ENCODE data around the gene CDH24.
A peak's percentile ranks its signal among the peaks of the same experiment; 100 is the strongest.

The CDH24 gene

DNA sequence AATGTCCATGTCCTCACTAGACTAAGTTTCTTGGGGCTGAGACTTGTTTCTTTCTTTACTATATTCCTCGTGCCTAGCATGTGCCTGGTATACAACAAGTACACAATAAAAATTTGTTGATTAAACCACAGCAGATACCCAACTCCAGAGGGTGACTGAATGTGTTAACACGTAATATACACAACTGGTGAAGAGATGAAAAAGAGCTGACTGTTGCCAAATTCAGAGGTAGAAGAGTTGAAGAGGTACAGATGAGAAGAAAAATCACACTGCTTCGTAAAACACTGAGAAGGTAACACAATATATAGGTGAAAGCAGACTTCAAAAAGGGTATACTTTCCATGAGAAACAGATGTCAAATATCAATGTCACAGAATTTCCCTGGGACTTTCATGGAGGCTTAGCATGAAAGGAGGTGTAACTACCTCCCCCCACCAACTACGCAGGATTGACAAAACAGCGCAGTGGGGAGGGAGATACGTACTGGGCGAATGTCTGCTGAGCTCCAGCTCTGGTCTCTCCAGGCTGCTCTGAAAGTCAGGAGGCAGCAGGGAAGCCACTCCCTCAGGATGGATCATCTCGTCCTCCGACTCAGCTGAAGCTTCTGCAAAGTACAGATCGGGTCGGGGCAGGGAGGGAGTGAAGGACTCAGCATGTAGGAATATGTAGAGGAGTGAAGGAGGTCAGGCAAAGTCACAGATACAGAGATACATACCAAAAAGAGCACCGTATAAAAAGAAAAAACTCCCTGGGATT, 32.4 kb upstream of the CDH24 start:
- Histone ChIP-seq H3K27me3 (ENCODE audit: control insufficient read depth in 1 of 2, insufficient read depth in 2 of 2, low read length in 2 of 2) (no peaks in the 10 kb centered on the region), H3K9ac (ENCODE audit: low read length in 2 of 2) (no peak overlapping the region), H3K36me3 (ENCODE audit: control insufficient read depth in 2 of 2, insufficient read depth in 2 of 2, low read length in 2 of 2) (peaks cover 33 to 42% of the 10 kb centered on the region in 2 donors), H3K4me1 (ENCODE audit: control insufficient read depth, insufficient read depth, low read length) (peaks cover 11% of the 10 kb centered on the region), H3K27ac (ENCODE audit: low read length) (no peak overlapping the region), H3K9me3 (ENCODE audit: control insufficient read depth in 2 of 2, low read length in 2 of 2) (no peaks in the 10 kb centered on the region), H3K4me3 (ENCODE audit: low read length in 2 of 2) (no peak overlapping the region)

DNA sequence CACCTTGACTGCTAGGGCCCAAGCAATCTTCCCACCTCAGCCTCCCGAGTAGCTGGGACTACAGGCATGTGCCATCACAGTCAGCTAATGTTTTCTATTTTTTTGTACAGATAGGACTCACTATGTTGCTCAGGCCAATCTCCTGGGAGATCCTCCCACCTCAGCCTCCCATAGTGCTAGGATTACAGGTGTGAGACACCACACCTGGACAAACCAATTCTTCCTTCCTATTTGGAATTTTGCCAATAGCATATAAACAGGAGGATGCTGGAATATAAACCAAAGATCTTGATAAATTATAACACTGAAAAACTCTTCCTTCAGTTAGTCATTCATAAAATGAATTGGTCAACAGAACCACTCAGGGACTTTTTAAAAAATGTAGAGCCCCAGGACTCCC, 29.2 kb upstream of the CDH24 start:
- Histone ChIP-seq H3K9ac (ENCODE audit: low read length in 2 of 2) (no peak overlapping the region), H3K27me3 (ENCODE audit: control insufficient read depth in 1 of 2, insufficient read depth in 2 of 2, low read length in 2 of 2) (no peaks in the 10 kb centered on the region), H3K27ac (ENCODE audit: low read length) (no peak overlapping the region), H3K36me3 (ENCODE audit: control insufficient read depth in 2 of 2, insufficient read depth in 2 of 2, low read length in 2 of 2) (peaks cover 32 to 40% of the 10 kb centered on the region in 2 donors), H3K4me1 (ENCODE audit: control insufficient read depth, insufficient read depth, low read length) (no peaks in the 10 kb centered on the region), H3K4me3 (ENCODE audit: low read length in 2 of 2) (no peak overlapping the region), H3K9me3 (ENCODE audit: control insufficient read depth in 2 of 2, low read length in 2 of 2) (no peaks in the 10 kb centered on the region)

DNA sequence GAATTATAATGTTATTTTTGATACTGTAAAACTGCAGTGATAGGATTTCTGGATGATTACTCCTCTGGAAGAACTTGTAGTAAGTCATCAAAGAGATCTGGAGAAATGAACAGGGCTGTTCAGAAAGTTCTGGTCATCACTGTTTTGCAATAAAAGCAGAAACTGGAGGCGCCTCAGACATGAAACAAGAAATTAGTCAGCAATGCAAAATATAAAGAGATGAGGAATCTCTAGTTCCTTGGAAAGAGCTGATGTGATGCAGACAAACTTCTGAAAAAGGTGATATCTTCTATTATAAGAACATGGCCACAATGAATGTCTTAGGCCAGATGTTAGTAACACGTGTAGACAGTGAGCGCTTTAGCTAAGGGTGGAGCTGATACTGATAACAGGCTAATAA, 28.1 kb upstream of the CDH24 start:
- peaks cover 40 to 50% of the 10 kb centered on the region in 2 donors for H3K36me3 ChIP-seq (ENCODE audit: control insufficient read depth in 2 of 2, insufficient read depth in 2 of 2, low read length in 2 of 2)
- H3K9ac ChIP-seq (ENCODE audit: low read length in 2 of 2) = no peak overlapping the region
- H3K4me1 ChIP-seq (ENCODE audit: control insufficient read depth, insufficient read depth, low read length) = no peaks in the 10 kb centered on the region
- no peak overlapping the region for H3K4me3 ChIP-seq (ENCODE audit: low read length in 2 of 2)
- no peak overlapping the region for H3K27ac ChIP-seq (ENCODE audit: low read length)
- no peaks in the 10 kb centered on the region for H3K27me3 ChIP-seq (ENCODE audit: control insufficient read depth in 1 of 2, insufficient read depth in 2 of 2, low read length in 2 of 2)
- no peaks in the 10 kb centered on the region for H3K9me3 ChIP-seq (ENCODE audit: control insufficient read depth in 2 of 2, low read length in 2 of 2)

DNA sequence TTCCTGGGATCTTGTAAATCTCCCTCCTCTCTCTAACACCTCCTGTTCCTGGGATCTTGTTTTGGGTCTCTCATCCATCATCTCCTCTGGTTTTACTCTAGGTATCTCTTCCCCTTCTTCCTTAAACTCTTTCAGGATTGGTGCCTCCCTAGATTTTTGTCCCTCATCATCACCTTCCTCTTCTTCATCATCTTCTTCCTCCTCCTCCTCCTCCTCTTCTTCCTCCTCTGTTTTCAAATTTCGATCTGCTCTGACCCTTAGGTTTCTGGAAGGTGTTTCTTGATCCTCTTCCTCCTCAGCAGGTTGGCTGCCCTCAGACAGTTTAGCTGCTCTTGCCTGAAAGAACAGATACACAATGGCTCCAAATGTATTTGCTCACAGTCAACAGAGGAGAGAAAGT, 23.2 kb upstream of the CDH24 start:
- Histone ChIP-seq H3K9ac (ENCODE audit: low read length in 2 of 2) (no peak overlapping the region), H3K4me3 (ENCODE audit: low read length in 2 of 2) (no peak overlapping the region), H3K36me3 (ENCODE audit: control insufficient read depth in 2 of 2, insufficient read depth in 2 of 2, low read length in 2 of 2) (peaks cover 60 to 63% of the 10 kb centered on the region in 2 donors), H3K27me3 (ENCODE audit: control insufficient read depth in 1 of 2, insufficient read depth in 2 of 2, low read length in 2 of 2) (no peaks in the 10 kb centered on the region), H3K9me3 (ENCODE audit: control insufficient read depth in 2 of 2, low read length in 2 of 2) (no peaks in the 10 kb centered on the region), H3K4me1 (ENCODE audit: control insufficient read depth, insufficient read depth, low read length) (peaks cover 7% of the 10 kb centered on the region), H3K27ac (ENCODE audit: low read length) (no peak overlapping the region)

DNA sequence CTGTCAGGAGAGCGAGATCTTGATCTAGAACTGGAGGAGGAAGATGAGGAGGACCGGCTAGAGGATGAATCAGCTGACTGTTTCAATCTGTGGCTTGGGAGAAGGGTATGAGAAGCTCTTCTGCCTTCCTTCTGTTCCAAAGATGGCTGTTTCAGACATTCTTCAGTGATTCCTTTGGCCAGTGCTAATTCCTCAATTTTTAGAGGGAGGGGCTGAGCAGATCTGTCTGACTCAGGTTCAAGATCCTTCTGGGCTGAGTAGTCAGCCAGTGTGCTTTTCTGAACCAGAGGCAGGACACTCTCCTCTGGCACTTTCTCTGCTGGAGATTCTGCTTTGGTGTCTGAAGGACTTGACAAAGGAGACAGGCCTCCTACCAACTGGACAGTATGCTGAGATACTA, 22.4 kb upstream of the CDH24 start:
- no peak overlapping the region for H3K27ac ChIP-seq (ENCODE audit: low read length)
- H3K36me3 ChIP-seq (ENCODE audit: control insufficient read depth in 2 of 2, insufficient read depth in 2 of 2, low read length in 2 of 2) = peaks cover 60 to 65% of the 10 kb centered on the region in 2 donors
- peaks cover 7% of the 10 kb centered on the region for H3K4me1 ChIP-seq (ENCODE audit: control insufficient read depth, insufficient read depth, low read length)
- no peaks in the 10 kb centered on the region for H3K27me3 ChIP-seq (ENCODE audit: control insufficient read depth in 1 of 2, insufficient read depth in 2 of 2, low read length in 2 of 2)
- no peaks in the 10 kb centered on the region for H3K9me3 ChIP-seq (ENCODE audit: control insufficient read depth in 2 of 2, low read length in 2 of 2)
- H3K9ac ChIP-seq (ENCODE audit: low read length in 2 of 2) = no peak overlapping the region
- H3K4me3 ChIP-seq (ENCODE audit: low read length in 2 of 2) = no peak overlapping the region

DNA sequence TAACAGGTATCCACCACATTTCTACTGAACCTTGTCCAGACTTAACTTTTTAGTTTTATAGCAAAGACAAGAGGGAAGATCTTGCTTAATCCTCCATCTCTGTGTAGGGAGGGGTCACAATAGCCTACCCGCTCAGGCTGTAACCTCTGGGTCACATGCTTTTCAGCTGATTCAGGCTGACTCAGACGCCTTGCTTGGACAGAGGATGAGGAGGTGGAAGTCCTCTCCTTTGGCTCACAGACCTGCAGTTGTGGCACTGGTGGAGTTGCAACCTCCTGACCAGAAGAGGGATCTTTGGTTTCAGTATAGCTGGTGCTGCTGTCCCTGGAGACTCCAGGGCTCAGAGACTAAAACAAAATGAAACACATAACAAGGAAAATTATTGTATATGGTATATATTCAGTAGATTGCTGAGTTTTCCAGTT, 21.4 kb upstream of the CDH24 start:
- H3K4me3 ChIP-seq (ENCODE audit: low read length in 2 of 2) = no peak overlapping the region

DNA sequence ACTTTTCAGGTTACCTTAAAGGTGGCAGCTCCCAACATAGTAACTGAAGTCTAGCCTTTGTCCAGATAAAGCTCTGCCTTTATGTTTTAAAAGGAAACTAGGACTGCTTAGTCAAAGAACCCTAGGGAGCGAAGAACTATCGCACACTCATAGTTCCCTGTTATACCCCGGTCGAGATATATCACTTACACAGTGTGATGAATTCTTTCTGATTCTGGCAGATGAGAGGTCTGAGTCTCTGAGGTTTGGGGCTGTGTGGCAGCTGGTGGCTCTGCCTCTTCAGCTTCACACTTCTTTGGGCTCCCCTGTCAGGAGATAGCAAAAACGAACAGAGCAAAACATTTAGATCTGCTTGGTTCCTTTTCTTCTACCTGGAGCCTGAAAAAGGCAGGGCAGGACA, 20.6 kb upstream of the CDH24 start:
- Histone ChIP-seq H3K9me3 (ENCODE audit: control insufficient read depth in 2 of 2, low read length in 2 of 2) (no peaks in the 10 kb centered on the region), H3K36me3 (ENCODE audit: control insufficient read depth in 2 of 2, insufficient read depth in 2 of 2, low read length in 2 of 2) (peaks cover 64 to 71% of the 10 kb centered on the region in 2 donors), H3K27ac (ENCODE audit: low read length) (no peak overlapping the region), H3K4me1 (ENCODE audit: control insufficient read depth, insufficient read depth, low read length) (peaks cover 7% of the 10 kb centered on the region), H3K27me3 (ENCODE audit: control insufficient read depth in 1 of 2, insufficient read depth in 2 of 2, low read length in 2 of 2) (no peaks in the 10 kb centered on the region), H3K4me3 (ENCODE audit: low read length in 2 of 2) (no peak overlapping the region), H3K9ac (ENCODE audit: low read length in 2 of 2) (no peak overlapping the region)

More for the DNA sequence above, 21.4 kb upstream of the CDH24 start:
- Histone ChIP-seq H3K4me1 (ENCODE audit: control insufficient read depth, insufficient read depth, low read length) (peaks cover 7% of the 10 kb centered on the region), H3K9ac (ENCODE audit: low read length in 2 of 2) (peak overlapping the region in 1 of 2 donors; percentile 38), H3K36me3 (ENCODE audit: control insufficient read depth in 2 of 2, insufficient read depth in 2 of 2, low read length in 2 of 2) (peaks cover 60 to 68% of the 10 kb centered on the region in 2 donors), H3K27ac (ENCODE audit: low read length) (no peak overlapping the region), H3K27me3 (ENCODE audit: control insufficient read depth in 1 of 2, insufficient read depth in 2 of 2, low read length in 2 of 2) (no peaks in the 10 kb centered on the region), H3K9me3 (ENCODE audit: control insufficient read depth in 2 of 2, low read length in 2 of 2) (no peaks in the 10 kb centered on the region)

DNA sequence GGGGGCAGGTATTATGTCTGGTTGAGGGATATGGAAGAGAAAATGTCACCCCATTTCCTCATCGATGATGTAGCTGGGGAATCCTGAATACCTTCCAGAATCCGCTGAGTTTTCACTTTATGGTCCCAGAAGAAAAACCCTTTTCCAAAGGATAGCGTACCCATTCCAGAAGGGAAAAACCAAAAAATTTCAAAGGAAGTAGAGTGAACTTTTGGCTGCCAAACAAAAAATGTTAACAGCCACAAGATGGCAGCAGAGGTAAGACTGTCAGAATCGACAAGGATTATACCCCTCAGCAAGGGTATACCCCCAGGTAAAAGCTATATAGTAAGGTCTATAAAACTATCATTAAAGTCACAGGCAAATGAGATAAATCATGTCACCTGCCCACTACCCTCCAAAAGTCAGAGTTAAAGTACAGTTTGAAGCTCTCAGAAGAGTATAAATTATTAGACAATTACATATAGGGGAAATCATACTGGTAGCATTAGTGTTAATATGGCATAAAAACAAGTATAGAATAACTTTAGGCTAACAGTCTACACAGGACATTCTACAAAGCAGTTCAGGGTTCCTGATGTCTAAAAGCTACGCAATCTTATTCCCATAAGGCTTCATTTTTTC, 19.6 kb upstream of the CDH24 start:
- H3K4me3 ChIP-seq (ENCODE audit: low read length in 2 of 2) = no peak overlapping the region
- peaks cover 15% of the 10 kb centered on the region for H3K4me1 ChIP-seq (ENCODE audit: control insufficient read depth, insufficient read depth, low read length)
- H3K9me3 ChIP-seq (ENCODE audit: control insufficient read depth in 2 of 2, low read length in 2 of 2) = no peaks in the 10 kb centered on the region
- H3K9ac ChIP-seq (ENCODE audit: low read length in 2 of 2) = no peak overlapping the region
- H3K27ac ChIP-seq (ENCODE audit: low read length) = no peak overlapping the region
- peaks cover 69 to 75% of the 10 kb centered on the region in 2 donors for H3K36me3 ChIP-seq (ENCODE audit: control insufficient read depth in 2 of 2, insufficient read depth in 2 of 2, low read length in 2 of 2)
- H3K27me3 ChIP-seq (ENCODE audit: control insufficient read depth in 1 of 2, insufficient read depth in 2 of 2, low read length in 2 of 2) = no peaks in the 10 kb centered on the region

DNA sequence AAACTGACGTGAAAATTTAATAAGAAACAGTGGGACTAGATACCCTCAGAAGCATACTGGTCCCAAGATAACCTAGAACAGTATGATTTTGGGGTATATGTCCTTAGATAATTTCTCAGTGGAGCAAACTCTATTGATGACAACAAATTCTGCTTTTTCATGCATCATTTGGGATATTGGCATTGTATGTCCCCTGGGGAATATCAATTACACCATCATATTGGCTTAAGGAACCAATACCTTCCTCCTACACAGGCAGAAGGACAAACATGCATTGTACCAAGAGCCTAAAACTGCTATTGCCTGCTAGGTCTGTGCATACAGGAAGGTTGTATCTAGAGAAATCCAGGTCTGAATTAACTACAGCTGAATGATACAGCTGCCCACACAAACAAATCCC, 17.6 kb upstream of the CDH24 start:
- Histone ChIP-seq H3K36me3 (ENCODE audit: control insufficient read depth in 2 of 2, insufficient read depth in 2 of 2, low read length in 2 of 2) (peaks cover 52 to 57% of the 10 kb centered on the region in 2 donors), H3K9me3 (ENCODE audit: control insufficient read depth in 2 of 2, low read length in 2 of 2) (no peaks in the 10 kb centered on the region), H3K4me1 (ENCODE audit: control insufficient read depth, insufficient read depth, low read length) (peaks cover 27% of the 10 kb centered on the region), H3K9ac (ENCODE audit: low read length in 2 of 2) (no peak overlapping the region), H3K27ac (ENCODE audit: low read length) (no peak overlapping the region), H3K4me3 (ENCODE audit: low read length in 2 of 2) (no peak overlapping the region), H3K27me3 (ENCODE audit: control insufficient read depth in 1 of 2, insufficient read depth in 2 of 2, low read length in 2 of 2) (no peaks in the 10 kb centered on the region)

DNA sequence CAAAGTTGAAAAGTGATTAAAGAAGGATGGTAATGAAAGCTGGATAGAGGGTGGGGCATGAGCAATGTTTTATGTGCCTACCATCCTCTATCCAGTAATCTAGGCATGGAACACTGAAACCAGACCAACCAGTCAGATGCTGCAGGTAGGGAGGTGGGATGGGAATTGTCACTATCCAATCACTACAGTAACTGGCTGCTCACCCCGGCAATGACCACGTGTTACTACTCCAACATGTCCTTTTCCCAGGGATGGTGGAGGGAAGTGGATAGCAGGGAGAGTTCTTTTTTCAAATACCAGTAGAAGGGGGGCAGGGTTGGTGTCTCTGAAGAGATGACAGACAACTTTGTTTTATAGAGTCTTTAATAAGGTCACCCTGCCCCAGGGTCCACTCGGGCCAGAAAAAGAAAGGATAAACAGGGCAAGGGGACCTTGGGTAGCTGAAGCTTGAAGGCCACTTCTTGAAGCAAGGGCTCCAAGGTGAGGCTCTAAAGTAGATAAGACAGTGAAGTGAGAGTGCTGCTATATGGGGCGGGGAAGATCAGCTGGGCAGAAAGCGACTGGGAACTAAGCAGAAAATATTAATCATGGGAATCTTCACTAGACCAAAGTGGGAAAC, 14.7 kb upstream of the CDH24 start:
- Histone ChIP-seq H3K27ac (ENCODE audit: low read length) (peak overlapping the region; percentile 82), H3K4me3 (ENCODE audit: low read length in 2 of 2) (peak overlapping the region; percentile 86 to 92), H3K4me1 (ENCODE audit: control insufficient read depth, insufficient read depth, low read length) (peaks cover 33% of the 10 kb centered on the region), H3K9me3 (ENCODE audit: control insufficient read depth in 2 of 2, low read length in 2 of 2) (no peaks in the 10 kb centered on the region), H3K27me3 (ENCODE audit: control insufficient read depth in 1 of 2, insufficient read depth in 2 of 2, low read length in 2 of 2) (no peaks in the 10 kb centered on the region), H3K36me3 (ENCODE audit: control insufficient read depth in 2 of 2, insufficient read depth in 2 of 2, low read length in 2 of 2) (peaks cover 42 to 43% of the 10 kb centered on the region in 2 donors), H3K9ac (ENCODE audit: low read length in 2 of 2) (peak overlapping the region; percentile 72 to 90)

Data from stomach smooth muscle (tissue), 2 donors.